ENCODE data around the gene S100A2.

Gene S100A2

DNA sequence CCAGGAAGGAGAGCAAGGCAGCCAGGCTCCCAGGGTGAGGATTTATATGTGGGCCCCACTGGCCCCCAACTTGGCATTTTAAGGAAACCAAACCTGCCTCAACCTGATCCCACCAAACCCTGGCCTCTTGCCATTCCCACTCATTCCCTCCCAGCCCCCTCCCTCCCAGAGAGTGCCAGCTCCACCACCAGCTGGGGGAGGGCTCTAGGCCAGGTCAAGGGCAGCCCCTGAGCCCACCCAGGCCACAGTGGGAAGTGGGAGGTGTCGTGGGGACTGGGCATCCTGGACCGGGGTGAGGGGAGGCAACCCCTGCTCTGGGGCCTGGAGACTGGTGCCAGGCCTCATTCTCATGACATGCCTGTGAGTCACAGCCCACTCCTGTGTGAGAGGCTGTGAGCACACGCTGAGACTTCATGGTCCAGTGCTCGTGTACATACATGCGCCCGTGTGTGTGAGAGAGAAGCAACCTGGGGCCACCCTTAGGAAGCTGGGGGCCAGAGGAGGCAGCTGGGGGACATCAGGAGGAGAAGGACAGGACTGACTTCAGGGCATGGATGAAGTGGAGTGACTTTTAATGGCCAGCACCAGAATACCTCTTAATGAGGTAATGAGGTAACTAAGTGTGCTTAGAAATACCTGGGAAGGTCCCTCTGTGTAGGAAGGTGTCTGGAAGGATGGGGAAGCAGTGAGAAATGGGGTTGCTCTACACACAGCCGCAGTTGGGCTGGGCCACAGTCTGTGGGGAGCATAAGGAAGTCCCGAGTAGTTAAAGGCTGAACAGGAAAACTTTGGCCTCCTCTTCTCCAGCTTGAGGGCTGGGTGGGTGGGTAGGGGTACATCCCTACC lies at the start of gene S100A2:
S100A2 (minus strand) TSS at position 316 of the 846 bp plus-strand sequence. CDS start 1,967 bp downstream, outside the sequence.
- peak within 1 kb of the TSS; percentile 96 for H3K4me3 ChIP-seq (ENCODE audit: low read length)
- peak; percentile 99 for DNase-seq (ENCODE audit: low read depth)
- TF ChIP-seq, protein P1, sequence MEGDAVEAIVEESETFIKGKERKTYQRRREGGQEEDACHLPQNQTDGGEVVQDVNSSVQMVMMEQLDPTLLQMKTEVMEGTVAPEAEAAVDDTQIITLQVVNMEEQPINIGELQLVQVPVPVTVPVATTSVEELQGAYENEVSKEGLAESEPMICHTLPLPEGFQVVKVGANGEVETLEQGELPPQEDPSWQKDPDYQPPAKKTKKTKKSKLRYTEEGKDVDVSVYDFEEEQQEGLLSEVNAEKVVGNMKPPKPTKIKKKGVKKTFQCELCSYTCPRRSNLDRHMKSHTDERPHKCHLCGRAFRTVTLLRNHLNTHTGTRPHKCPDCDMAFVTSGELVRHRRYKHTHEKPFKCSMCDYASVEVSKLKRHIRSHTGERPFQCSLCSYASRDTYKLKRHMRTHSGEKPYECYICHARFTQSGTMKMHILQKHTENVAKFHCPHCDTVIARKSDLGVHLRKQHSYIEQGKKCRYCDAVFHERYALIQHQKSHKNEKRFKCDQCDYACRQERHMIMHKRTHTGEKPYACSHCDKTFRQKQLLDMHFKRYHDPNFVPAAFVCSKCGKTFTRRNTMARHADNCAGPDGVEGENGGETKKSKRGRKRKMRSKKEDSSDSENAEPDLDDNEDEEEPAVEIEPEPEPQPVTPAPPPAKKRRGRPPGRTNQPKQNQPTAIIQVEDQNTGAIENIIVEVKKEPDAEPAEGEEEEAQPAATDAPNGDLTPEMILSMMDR (IDR thresholded peaks at IDR 0.05; ENCODE audit: insufficient read depth, low read depth, low read length, missing control alignments): no peak

DNA sequence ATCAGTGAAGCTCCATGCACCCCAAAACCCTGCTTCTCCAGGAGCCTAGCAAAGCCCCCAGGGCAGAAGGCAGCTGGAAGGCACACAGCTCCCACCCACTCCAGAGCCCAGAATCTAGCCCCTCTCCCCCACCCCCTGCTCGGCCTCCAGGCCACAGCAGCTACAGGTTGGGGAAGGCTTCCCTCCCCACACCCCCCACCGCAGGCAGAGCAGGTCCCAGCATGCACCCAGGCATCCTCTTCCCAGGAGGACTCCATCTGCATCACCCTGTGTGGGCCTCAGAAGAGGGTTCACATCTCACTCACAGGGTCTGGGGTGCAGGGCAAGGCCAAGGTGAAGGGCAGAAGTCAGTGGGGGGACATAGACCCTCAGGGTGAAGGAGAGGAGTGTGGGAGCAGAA lies 49.8 kb upstream of the S100A2 start:
- peak; percentile 70 for DNase-seq (ENCODE audit: low read depth)
- peak overlapping the region; percentile 100 for H3K4me3 ChIP-seq (ENCODE audit: low read length)
- TF ChIP-seq, protein P1 (IDR thresholded peaks at IDR 0.05; ENCODE audit: insufficient read depth, low read depth, low read length, missing control alignments): no peak

- TF ChIP-seq, protein P1 (IDR thresholded peaks at IDR 0.05; ENCODE audit: insufficient read depth, low read depth, low read length, missing control alignments): no peak
- H3K4me3 ChIP-seq (ENCODE audit: low read length): peak overlapping the region; percentile 100
- no peak for DNase-seq (ENCODE audit: low read depth)
These were observed 49.3 kb upstream of the S100A2 start for GRCh38 chr1:153614906-153615305.

DNA sequence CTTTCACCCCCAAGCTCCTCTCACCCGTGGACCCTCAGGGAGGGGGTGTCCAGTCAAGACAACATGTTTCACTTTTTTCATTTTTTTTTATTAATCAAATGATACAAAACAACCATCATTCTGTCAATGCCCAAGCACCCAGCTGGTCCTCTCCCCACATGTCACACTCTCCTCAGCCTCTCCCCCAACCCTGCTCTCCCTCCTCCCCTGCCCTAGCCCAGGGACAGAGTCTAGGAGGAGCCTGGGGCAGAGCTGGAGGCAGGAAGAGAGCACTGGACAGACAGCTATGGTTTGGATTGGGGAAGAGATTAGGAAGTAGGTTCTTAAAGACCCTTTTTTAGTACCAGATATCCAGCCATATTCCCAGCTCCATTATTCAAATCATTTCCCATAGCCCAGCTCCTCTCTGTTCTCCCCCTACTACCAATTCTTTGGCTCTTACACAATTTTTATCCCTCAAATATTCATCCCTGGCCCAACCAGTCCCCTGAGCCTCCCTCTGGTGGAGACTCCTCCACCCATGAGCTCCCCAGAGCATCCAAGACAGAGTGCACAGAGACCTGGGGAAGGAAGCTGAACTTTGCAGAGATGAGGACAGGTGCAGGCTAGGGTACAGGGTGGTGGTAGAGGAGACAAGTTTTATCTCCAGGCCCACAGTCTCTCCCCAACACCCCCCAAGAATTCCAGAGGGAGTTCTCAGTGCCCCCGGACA lies 48.7 kb upstream of the S100A2 start:
- peak overlapping the region; percentile 100 for H3K4me3 ChIP-seq (ENCODE audit: low read length)
- TF ChIP-seq, protein P1 (IDR thresholded peaks at IDR 0.05; ENCODE audit: insufficient read depth, low read depth, low read length, missing control alignments): peak; percentile 31
- DNase-seq (ENCODE audit: low read depth): no peak

DNA sequence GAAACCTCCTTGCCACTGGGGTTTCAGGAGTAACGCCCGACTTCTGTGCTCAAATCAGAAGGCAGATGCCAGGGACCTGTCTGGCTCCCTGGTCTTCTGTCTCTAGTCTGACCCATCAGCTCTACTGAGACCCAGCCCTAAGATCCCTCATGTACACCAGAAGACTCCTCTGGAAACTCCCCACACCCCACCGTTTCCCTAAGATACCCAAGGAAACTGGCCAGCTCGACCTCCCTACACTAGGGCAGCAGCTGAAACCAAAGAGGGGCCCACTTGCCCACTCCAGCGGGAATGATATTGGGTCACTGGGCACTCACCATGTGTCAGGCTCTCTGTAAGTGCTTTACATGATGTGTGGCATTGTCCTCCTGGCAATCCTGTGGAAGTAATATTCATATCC lies 47.8 kb upstream of the S100A2 start:
- DNase-seq (ENCODE audit: low read depth): no peak
- peak overlapping the region; percentile 100 for H3K4me3 ChIP-seq (ENCODE audit: low read length)
- TF ChIP-seq, protein P1 (IDR thresholded peaks at IDR 0.05; ENCODE audit: insufficient read depth, low read depth, low read length, missing control alignments): no peak

DNA sequence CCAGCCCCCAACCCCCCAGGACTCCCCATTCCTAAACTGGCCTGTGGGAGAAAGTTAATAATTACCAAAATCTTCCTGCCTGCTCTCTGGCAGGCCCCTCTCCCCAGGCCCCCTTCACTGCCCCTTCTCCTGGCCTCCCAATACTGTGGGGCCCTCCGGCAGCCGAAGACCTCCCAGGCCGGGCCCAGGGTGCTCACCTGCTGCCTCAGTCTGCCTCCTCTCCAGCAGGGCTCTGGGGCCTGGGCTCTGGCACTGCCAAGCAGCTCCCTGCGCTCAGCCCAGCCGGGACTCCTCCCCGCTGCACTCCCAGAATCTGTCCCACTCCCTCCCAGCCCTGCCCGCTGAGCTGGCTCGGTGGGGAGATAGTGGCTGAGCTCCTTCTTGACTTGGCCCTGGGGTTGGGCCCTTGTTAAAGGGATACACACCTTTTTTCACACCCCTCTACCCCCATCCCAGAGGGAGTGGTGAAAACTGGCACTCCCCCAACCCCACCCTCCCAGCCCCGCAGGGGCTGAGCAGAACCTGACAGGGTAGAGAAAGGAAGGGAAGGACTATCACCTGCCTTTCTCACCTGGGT lies 47.2 kb upstream of the S100A2 start, which contains the start of gene S100A16:
S100A16 (minus strand) TSS at position 383 of the 577 bp plus-strand sequence. CDS start 4,986 bp downstream, outside the sequence.
- TF ChIP-seq, protein P1 (IDR thresholded peaks at IDR 0.05; ENCODE audit: insufficient read depth, low read depth, low read length, missing control alignments): no peak
- DNase-seq (ENCODE audit: low read depth): peak; percentile 95
- H3K4me3 ChIP-seq (ENCODE audit: low read length): peak within 1 kb of the TSS; percentile 100
